ENCODE data around the gene MYO1C.

MYO1C gene

GRCh38 chr17:1495265-1495989, 2.9 kb upstream of the MYO1C start:
- no peak for TF ChIP-seq CTCF (IDR thresholded peaks at IDR 0.05; ENCODE audit: borderline replicate concordance, insufficient read depth, low read depth, low read length)
- no peak overlapping the region for H3K4me3 ChIP-seq (ENCODE audit: low read depth, low read length)

GRCh38 chr17:1494736-1495253, 2.3 kb upstream of the MYO1C start:
- no peak overlapping the region for H3K4me3 ChIP-seq (ENCODE audit: low read depth, low read length)
- no peak for TF ChIP-seq CTCF (IDR thresholded peaks at IDR 0.05; ENCODE audit: borderline replicate concordance, insufficient read depth, low read depth, low read length)

- no peak overlapping the region for H3K4me3 ChIP-seq (ENCODE audit: low read depth, low read length)
- TF ChIP-seq CTCF (IDR thresholded peaks at IDR 0.05; ENCODE audit: borderline replicate concordance, insufficient read depth, low read depth, low read length): no peak
Observed at GRCh38 chr17:1494203-1494602, 1.7 kb upstream of the MYO1C start.

- H3K4me3 ChIP-seq (ENCODE audit: low read depth, low read length): no peak overlapping the region
- TF ChIP-seq CTCF (IDR thresholded peaks at IDR 0.05; ENCODE audit: borderline replicate concordance, insufficient read depth, low read depth, low read length): no peak
Observed at GRCh38 chr17:1493291-1493980, 950 bp upstream of the MYO1C start.

GRCh38 chr17:1491443-1492248, 840 bp downstream of the MYO1C start:
- TF ChIP-seq CTCF (IDR thresholded peaks at IDR 0.05; ENCODE audit: borderline replicate concordance, insufficient read depth, low read depth, low read length): no peak
- H3K4me3 ChIP-seq (ENCODE audit: low read depth, low read length): peak overlapping the region; percentile 85

GRCh38 chr17:1490643-1491442, 1.6 kb downstream of the MYO1C start:
- H3K4me3 ChIP-seq (ENCODE audit: low read depth, low read length): peak overlapping the region; percentile 85
- TF ChIP-seq CTCF (IDR thresholded peaks at IDR 0.05; ENCODE audit: borderline replicate concordance, insufficient read depth, low read depth, low read length): no peak

Data from GM12875 (cell line).